Fibroblast of the aortic adventitia (primary cell): ENCODE results near the gene AKAP12. TPM values are rescaled to one million over a fixed set of nuclear protein-coding genes. Genes with fewer than 3 reads are reported as not detected.
"Not testable (repeated sequence)": the region's sequence is repeated elsewhere in the genome, so short reads cannot be mapped to it uniquely, and the experiment has no call there.

Experiments used
- DNase-seq: peaks from one replicate; pipeline ENCODE4 v3.0.0-alpha.2; 2010; ENCODE audit warnings: low read depth
- H3K4me3 ChIP-seq: 2 replicates; pipeline ENCODE4 v1.5.1; 2011; ENCODE audit warnings: low read depth, mild to moderate bottlenecking, control low read depth, low read length, moderate library complexity
- CTCF ChIP-seq: IDR thresholded peaks from 2 replicates; pipeline ENCODE4 v1.5.1; 2011; ENCODE audit warnings: mild to moderate bottlenecking, low read length, control low read depth, inconsistent platforms; ENCODE audit not compliant: insufficient read depth
- total RNA-seq: library from RNA; depleted of rRNA; stranded (reverse); fragments of >200 nt; gene quantifications from 2 replicates; pipeline ENCODE4 v1.2.3, GENCODE V29; 2012; ENCODE audit warnings: low replicate concordance

Gene AKAP12
- total RNA-seq, 1 donor, result 196 TPM

GRCh38 chr6:151351146-151351700 lies 111.5 kb downstream of the AKAP12 start:
- H3K4me3 ChIP-seq, result no peak overlapping the region
- no peak for DNase-seq
- TF ChIP-seq CTCF, result no peak

- no peak for TF ChIP-seq CTCF
Measured at GRCh38 chr6:151351731-151352130, 112.0 kb downstream of the AKAP12 start.

GRCh38 chr6:151352410-151353396 lies 112.9 kb downstream of the AKAP12 start:
- TF ChIP-seq CTCF, result no peak
- DNase-seq, result no peak
- no peak overlapping the region for H3K4me3 ChIP-seq

More at GRCh38 chr6:151351731-151352130, 112.0 kb downstream of the AKAP12 start:
- DNase-seq, result no peak
- H3K4me3 ChIP-seq, result no peak overlapping the region

- no peak for TF ChIP-seq CTCF
- H3K4me3 ChIP-seq, result no peak overlapping the region
- no peak for DNase-seq
Measured at GRCh38 chr6:151353795-151354194, 114.0 kb downstream of the AKAP12 start.

GRCh38 chr6:151356983-151357382 lies 117.2 kb downstream of the AKAP12 start:
- H3K4me3 ChIP-seq, DNase-seq: not testable (repeated sequence)

GRCh38 chr6:151357758-151358436 lies 118.1 kb downstream of the AKAP12 start:
- no peak overlapping the region for H3K4me3 ChIP-seq

More at GRCh38 chr6:151357758-151358436, 118.1 kb downstream of the AKAP12 start:
- DNase-seq, result no peak
- TF ChIP-seq CTCF, result no peak
